22Rv1 (cell line): ENCODE data around the gene BMS1.

ENCODE experiments used
- ZFX ChIP-seq: fragments of 450-650 bp; IDR thresholded peaks from 2 replicates; pipeline ENCODE4 v1.6.1; 2017; ENCODE audit warnings: antibody characterized with exemption, borderline replicate concordance
- TF ChIP-seq, protein P1 (sequence below): fragments of 450-650 bp; IDR thresholded peaks from 2 replicates; pipeline ENCODE4 v1.5.1; 2017; ENCODE audit warnings: mild to moderate bottlenecking

DNA sequence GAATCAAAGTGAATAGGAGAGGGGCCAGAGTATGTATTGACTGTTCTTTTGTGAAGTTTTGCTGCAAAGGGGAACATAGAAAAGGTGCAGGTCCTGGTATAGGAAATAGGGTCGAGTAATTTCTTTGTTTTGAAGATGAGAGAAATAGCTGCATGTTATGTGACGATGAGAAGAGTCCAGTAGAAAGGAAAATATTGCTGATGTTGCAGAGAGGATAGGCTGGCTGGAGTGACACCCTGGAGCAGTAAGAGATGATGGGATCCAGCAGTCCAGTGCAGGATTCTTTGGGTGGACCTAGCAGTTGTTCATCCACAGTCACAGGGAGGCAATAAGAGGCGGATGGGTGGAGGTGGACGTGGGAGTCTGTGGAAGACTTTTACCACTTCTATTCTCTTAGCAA lies 2.1 kb upstream of the BMS1 start:
- TF ChIP-seq, protein P1, sequence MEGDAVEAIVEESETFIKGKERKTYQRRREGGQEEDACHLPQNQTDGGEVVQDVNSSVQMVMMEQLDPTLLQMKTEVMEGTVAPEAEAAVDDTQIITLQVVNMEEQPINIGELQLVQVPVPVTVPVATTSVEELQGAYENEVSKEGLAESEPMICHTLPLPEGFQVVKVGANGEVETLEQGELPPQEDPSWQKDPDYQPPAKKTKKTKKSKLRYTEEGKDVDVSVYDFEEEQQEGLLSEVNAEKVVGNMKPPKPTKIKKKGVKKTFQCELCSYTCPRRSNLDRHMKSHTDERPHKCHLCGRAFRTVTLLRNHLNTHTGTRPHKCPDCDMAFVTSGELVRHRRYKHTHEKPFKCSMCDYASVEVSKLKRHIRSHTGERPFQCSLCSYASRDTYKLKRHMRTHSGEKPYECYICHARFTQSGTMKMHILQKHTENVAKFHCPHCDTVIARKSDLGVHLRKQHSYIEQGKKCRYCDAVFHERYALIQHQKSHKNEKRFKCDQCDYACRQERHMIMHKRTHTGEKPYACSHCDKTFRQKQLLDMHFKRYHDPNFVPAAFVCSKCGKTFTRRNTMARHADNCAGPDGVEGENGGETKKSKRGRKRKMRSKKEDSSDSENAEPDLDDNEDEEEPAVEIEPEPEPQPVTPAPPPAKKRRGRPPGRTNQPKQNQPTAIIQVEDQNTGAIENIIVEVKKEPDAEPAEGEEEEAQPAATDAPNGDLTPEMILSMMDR, result no peak
- TF ChIP-seq ZFX, result no peak
